ENCODE measurements around the gene GPX4. TPM values are rescaled to one million over a fixed set of nuclear protein-coding genes. Genes with fewer than 3 reads are reported as not detected.
A peak's percentile ranks its signal among the peaks of the same experiment; 100 is the strongest.

Gene GPX4
- total and polyA plus RNA-seq, 2 donors (not counting 1 experiment from before 2014, with no cell fraction given) = 213 to 317 TPM

GRCh38 chr19:1057176-1057855 is 46.5 kb upstream of the GPX4 start:
- Histone ChIP-seq H4K20me1 (ENCODE audit: control insufficient read depth, insufficient read depth, low read length, poor library complexity, severe bottlenecking) (no peaks in the 10 kb centered on the region), H3K4me3 (ENCODE audit: control extremely low read depth in 1 of 5, extremely low read depth in 1 of 5, insufficient read depth in 1 of 5, low read depth in 2 of 5, low read length in 4 of 5) (no peak overlapping the region), H2AFZ (ENCODE audit: insufficient read depth, low read depth, low read length, poor library complexity, severe bottlenecking) (no peak overlapping the region), H3K9ac (ENCODE audit: low read length) (no peak overlapping the region), H3K36me3 (replicated peaks in 1 of 2; ENCODE audit: control extremely low read depth in 1 of 2, control insufficient read depth in 1 of 2, extremely low read depth in 1 of 2, insufficient read depth in 2 of 2, low read length in 1 of 2) (peaks cover 6 to 70% of the 10 kb centered on the region in 2 experiments), H3K9me3 (ENCODE audit: control extremely low read depth in 1 of 3, control insufficient read depth in 2 of 3, insufficient read depth in 1 of 3, low read length in 2 of 3) (peaks cover 1 to 68% (median 29%) of the 10 kb centered on the region in 3 donors), H3K79me2 (ENCODE audit: control insufficient read depth, insufficient read depth, low read length) (no peaks in the 10 kb centered on the region), H3K27me3 (replicated peaks in 1 of 4; ENCODE audit: control extremely low read depth in 1 of 4, control insufficient read depth in 3 of 4, insufficient read depth in 4 of 4, low read length in 3 of 4) (no peaks in the 10 kb centered on the region), H3K4me2 (replicated peaks; ENCODE audit: low read depth, low read length, poor library complexity, severe bottlenecking) (no peak overlapping the region), H3K4me1 (ENCODE audit: control insufficient read depth in 2 of 2, insufficient read depth in 2 of 2, low read length in 2 of 2) (peaks cover 0 to 21% of the 10 kb centered on the region in 2 donors), H3K27ac (ENCODE audit: low read length in 2 of 2) (peak overlapping the region in 1 of 2 donors; percentile 27)
- Mint-ChIP-seq H3K9me3 (ENCODE audit: insufficient read depth) (no peaks in the 10 kb centered on the region), H3K27ac (peak overlapping the region; percentile 84), H3K27me3 (no peaks in the 10 kb centered on the region), H3K4me1 (peaks cover 15% of the 10 kb centered on the region), H3K4me3 (no peak overlapping the region)
- intact Hi-C loops (cut with micrococcal nuclease) = loop anchor here (5.0 kb wide), 1 partner anchor 135 kb away; no protein-coding TSS in a partner anchor
- ChIA-PET CTCF (interaction anchor here (0.6 to 2.3 kb wide), 9 partner anchors 10 to 137 kb away, joined by 3 to 22 read pairs (median 4); partner anchors contain the start of gene ARHGAP45), POLR2A (interaction anchor here (0.7 to 2.5 kb wide), 6 partner anchors 9 to 40 kb away, joined by 3 to 8 read pairs (median 6); partner anchors contain the start of gene ABCA7)
- WGBS (ENCODE audit: insufficient coverage) = 60% methylated on average over 2 of the region's 3 CpGs
- peak; percentile 73 for DNase-seq
- ATAC-seq (ENCODE audit: low read depth) = peak; percentile 72
- no peak for TF ChIP-seq CTCF (IDR thresholded peaks at IDR 0.05)
- no peak for TF ChIP-seq EZH2 (IDR thresholded peaks at IDR 0.05; ENCODE audit: borderline replicate concordance, insufficient read depth, low read depth, low read length, poor library complexity, severe bottlenecking)

- Histone ChIP-seq H3K79me2 (ENCODE audit: control insufficient read depth, insufficient read depth, low read length) (no peaks in the 10 kb centered on the region), H3K9me3 (ENCODE audit: control extremely low read depth in 1 of 3, control insufficient read depth in 2 of 3, insufficient read depth in 1 of 3, low read length in 2 of 3) (peaks cover 1 to 75% (median 29%) of the 10 kb centered on the region in 3 donors), H3K36me3 (replicated peaks in 1 of 2; ENCODE audit: control extremely low read depth in 1 of 2, control insufficient read depth in 1 of 2, extremely low read depth in 1 of 2, insufficient read depth in 2 of 2, low read length in 1 of 2) (peaks cover 6 to 71% of the 10 kb centered on the region in 2 experiments), H3K4me3 (ENCODE audit: control extremely low read depth in 1 of 5, extremely low read depth in 1 of 5, insufficient read depth in 1 of 5, low read depth in 2 of 5, low read length in 4 of 5) (no peak overlapping the region), H4K20me1 (ENCODE audit: control insufficient read depth, insufficient read depth, low read length, poor library complexity, severe bottlenecking) (no peaks in the 10 kb centered on the region), H3K4me2 (replicated peaks; ENCODE audit: low read depth, low read length, poor library complexity, severe bottlenecking) (no peak overlapping the region), H2AFZ (ENCODE audit: insufficient read depth, low read depth, low read length, poor library complexity, severe bottlenecking) (no peak overlapping the region), H3K9ac (ENCODE audit: low read length) (no peak overlapping the region), H3K4me1 (ENCODE audit: control insufficient read depth in 2 of 2, insufficient read depth in 2 of 2, low read length in 2 of 2) (peaks cover 0 to 21% of the 10 kb centered on the region in 2 donors), H3K27me3 (replicated peaks in 1 of 4; ENCODE audit: control extremely low read depth in 1 of 4, control insufficient read depth in 3 of 4, insufficient read depth in 4 of 4, low read length in 3 of 4) (no peaks in the 10 kb centered on the region), H3K27ac (ENCODE audit: low read length in 2 of 2) (no peak overlapping the region)
- H3K4me1 Mint-ChIP-seq = peaks cover 15% of the 10 kb centered on the region
- ATAC-seq (ENCODE audit: low read depth) = no peak
- POLR2A ChIA-PET = interaction anchor here (0.6 to 2.5 kb wide), 6 partner anchors 9 to 540 kb away, joined by 3 to 8 read pairs (median 5); partner anchors contain the start of genes ABCA7 and ARHGAP45
- TF ChIP-seq EZH2 (IDR thresholded peaks at IDR 0.05; ENCODE audit: borderline replicate concordance, insufficient read depth, low read depth, low read length, poor library complexity, severe bottlenecking) (no peak), CTCF (IDR thresholded peaks at IDR 0.05) (no peak)
- CTCF ChIA-PET = interaction anchor here (0.5 to 2.3 kb wide), 12 partner anchors 9 to 202 kb away, joined by 3 to 22 read pairs (median 4); partner anchors contain the start of gene ARHGAP45
- H3K9me3 Mint-ChIP-seq (ENCODE audit: insufficient read depth) = no peaks in the 10 kb centered on the region
- H3K27ac Mint-ChIP-seq = peak overlapping the region; percentile 84
- intact Hi-C loops (cut with micrococcal nuclease) = loop anchor here (5.0 kb wide), 1 partner anchor 134 kb away; no protein-coding TSS in a partner anchor
- no peak overlapping the region for H3K4me3 Mint-ChIP-seq
- WGBS (ENCODE audit: insufficient coverage) = 69% methylated on average over 5 of the region's 5 CpGs
- H3K27me3 Mint-ChIP-seq = no peaks in the 10 kb centered on the region
- no peak for DNase-seq
Measured at GRCh38 chr19:1058112-1058511, 45.7 kb upstream of the GPX4 start.
